NCI-H2227 treated with DMSO at 0.1 percent for 48 hours (cell line): Measurements from ENCODE around the gene KCNH1.

Experiments
- DNase-seq: peaks from one replicate; lab custom pipeline; 2025; lab: John Stamatoyannopoulos, UW

Gene KCNH1

GRCh38 chr1:211133836-211134669, at the start of gene KCNH1:
Gene KCNH1 (minus strand): TSS chr1:211134148. CDS start chr1:211133945, 203 bp downstream.
- DNase-seq = peak; percentile 81

GRCh38 chr1:211182746-211183145, 48.8 kb upstream of the KCNH1 start:
- DNase-seq = no peak

- no peak for DNase-seq
Measured at GRCh38 chr1:211174375-211174774, 40.4 kb upstream of the KCNH1 start.

- DNase-seq = no peak
Measured at GRCh38 chr1:211172657-211173056, 38.7 kb upstream of the KCNH1 start.

GRCh38 chr1:211169353-211169752, 35.4 kb upstream of the KCNH1 start:
- DNase-seq = no peak

GRCh38 chr1:211158866-211159265, 24.9 kb upstream of the KCNH1 start:
- DNase-seq = no peak

- no peak for DNase-seq
Measured at GRCh38 chr1:211155040-211155439, 21.1 kb upstream of the KCNH1 start.

- DNase-seq = no peak
Measured at GRCh38 chr1:211153932-211154331, 20.0 kb upstream of the KCNH1 start.

GRCh38 chr1:211148366-211148765, 14.4 kb upstream of the KCNH1 start:
- no peak for DNase-seq

GRCh38 chr1:211145944-211146343, 12.0 kb upstream of the KCNH1 start:
- DNase-seq = no peak

- peak; percentile 85 for DNase-seq
Measured at GRCh38 chr1:211135342-211135950, 1.5 kb upstream of the KCNH1 start.

GRCh38 chr1:211133393-211133835, 534 bp downstream of the KCNH1 start:
- peak; percentile 4 for DNase-seq

GRCh38 chr1:211132721-211133392, 1.1 kb downstream of the KCNH1 start:
- peak; percentile 21 for DNase-seq

- DNase-seq = no peak
Measured at GRCh38 chr1:211129776-211130175, 4.2 kb downstream of the KCNH1 start.

- no peak for DNase-seq
Measured at GRCh38 chr1:211127166-211127565, 6.8 kb downstream of the KCNH1 start.

- no peak for DNase-seq
Measured at GRCh38 chr1:211126622-211127021, 7.3 kb downstream of the KCNH1 start.

GRCh38 chr1:211118407-211119102, 15.4 kb downstream of the KCNH1 start:
- DNase-seq = no peak

GRCh38 chr1:211114446-211114845, 19.5 kb downstream of the KCNH1 start:
- no peak for DNase-seq

- no peak for DNase-seq
Measured at GRCh38 chr1:211113566-211113965, 20.4 kb downstream of the KCNH1 start.

GRCh38 chr1:211111351-211111750, 22.6 kb downstream of the KCNH1 start:
- DNase-seq = no peak

GRCh38 chr1:211101481-211101880, 32.5 kb downstream of the KCNH1 start:
- DNase-seq = no peak

GRCh38 chr1:211099393-211099792, 34.6 kb downstream of the KCNH1 start:
- DNase-seq = no peak
